ENCODE data around the gene TP53AIP1. TPM values are rescaled to one million over a fixed set of nuclear protein-coding genes. Genes with fewer than 3 reads are reported as not detected.

The TP53AIP1 gene, protein sequence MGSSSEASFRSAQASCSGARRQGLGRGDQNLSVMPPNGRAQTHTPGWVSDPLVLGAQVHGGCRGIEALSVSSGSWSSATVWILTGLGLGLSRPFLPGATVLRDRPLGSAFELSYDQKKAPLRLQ
- not detected for polyA plus RNA-seq (2013, experiment 1 of 2; ENCODE audit: insufficient read length)
- 0.17 TPM for polyA plus RNA-seq (2013, experiment 2 of 2; ENCODE audit: insufficient read length)

DNA sequence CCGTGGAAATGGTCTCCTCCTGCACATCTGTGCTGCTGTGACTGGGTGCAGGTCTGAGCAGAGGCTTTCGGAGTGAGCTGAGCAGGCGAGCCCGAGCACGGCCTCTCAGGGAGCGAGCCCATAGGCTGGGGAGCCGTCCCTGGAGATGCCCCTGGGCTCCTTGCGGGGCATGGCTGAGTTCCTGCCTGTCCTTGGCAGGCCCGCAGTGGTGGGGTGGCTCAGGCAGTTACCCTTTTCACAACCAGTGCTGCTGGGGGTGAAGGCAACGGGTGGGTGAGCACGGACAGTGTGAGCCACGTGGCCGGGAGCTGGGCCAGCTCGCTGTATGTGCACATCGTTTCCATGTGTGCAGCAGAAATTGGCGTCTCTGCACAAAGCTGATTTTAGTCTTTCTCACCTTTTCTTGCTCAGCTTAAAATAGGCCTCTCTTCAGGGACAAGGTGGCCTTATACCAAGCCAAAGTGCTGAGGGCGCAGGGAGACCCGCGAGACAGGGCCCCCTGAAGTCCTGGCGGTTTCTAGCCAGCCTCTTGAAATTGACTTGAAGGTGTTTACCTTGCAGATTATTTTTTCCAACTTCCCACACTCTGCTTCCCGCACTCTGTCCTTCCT is at the start of gene TP53AIP1:
TP53AIP1 (minus strand) TSS at position 55 of the 611 bp plus-strand sequence. CDS start 5,053 bp downstream, outside the sequence.
- no peak for DNase-seq

DNA sequence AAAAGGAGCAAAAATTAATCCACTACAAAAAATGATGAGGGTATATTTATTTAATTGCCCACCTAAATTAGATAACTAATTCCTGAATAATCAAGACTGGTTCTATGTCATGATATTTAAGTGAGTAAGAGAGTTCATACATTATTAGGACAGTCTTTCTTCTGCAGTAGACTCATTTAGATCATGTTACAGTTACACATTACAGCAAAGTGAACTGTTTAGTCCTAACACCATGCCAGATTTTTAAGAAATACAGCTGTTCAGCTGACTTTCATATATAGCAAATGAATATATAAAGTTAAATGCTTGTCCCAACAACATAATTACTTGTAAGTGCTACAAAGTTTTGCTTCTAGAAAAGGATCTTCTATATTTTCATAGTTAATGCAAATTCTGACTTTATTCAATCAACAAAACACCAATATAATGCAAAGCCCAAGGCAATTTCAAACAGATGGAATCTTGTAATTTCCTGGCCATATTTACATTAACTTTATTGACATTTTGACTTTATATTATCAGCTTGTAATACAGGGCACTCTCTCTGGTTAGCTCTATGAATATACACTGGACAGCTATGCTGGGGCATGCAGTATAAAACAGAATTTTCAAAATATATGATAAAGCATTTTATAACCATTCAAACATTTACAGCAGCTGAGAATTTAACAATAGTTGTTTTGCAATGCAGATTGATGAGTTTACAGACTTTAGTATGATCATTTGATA is 45.7 kb upstream of the TP53AIP1 start:
- DNase-seq, result no peak

DNA sequence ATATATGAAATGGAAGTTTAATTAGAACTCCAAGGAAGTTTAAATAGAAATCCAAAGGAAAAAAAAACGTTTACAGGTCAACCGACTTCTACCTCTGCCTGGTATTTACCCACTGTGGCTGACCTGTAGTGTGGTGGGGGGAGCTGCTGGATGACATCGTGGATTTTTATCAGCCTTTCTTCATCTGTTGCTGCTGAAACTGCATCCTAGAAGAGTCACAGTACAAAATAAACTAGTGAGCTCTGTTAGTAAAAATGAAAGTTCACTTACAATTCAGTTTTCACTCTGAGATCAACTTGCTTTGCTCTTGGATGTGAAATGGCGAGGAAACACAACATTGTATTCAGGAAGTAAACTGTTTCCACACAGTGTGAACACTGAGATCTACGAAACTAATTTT is 43.2 kb upstream of the TP53AIP1 start:
- DNase-seq, result no peak

DNA sequence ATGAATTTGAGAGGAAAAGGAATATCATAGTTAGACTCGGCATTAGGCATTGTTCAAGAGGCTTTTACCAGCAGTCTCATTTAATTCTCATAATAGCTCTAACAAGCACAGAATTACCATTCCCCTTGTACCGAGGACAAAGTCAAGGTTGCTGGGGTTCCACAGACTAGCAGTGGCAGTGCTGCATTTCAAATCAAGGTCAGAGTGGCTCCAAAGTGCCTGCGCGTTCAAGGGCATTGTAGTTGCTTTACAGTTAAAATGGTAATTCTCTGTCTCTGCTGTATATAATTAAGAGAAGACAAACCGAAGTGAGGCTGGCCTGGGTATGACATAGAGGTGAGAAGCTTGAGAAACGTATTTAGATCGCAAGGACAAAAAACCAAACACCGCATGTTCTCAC is 40.4 kb upstream of the TP53AIP1 start:
- DNase-seq, result no peak

DNA sequence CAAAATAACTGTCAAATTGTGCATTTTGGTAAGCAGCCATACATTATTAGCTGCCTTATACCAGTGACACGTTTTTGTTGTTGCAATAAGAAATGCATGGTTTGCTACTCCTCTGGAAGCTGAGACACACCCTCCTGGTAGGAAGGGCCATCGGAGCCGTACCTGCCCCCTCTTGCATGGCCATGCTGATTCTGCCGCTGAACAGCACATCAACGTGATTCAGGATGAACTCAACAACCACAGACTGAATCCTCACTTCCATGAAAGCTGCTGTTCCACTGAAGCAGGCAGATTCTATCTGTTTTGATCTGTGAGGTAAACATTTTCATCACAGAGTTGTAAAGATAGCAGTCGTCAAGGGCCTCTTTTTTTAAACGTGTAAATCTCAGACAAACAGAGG is 38.6 kb upstream of the TP53AIP1 start:
- no peak for DNase-seq

DNA sequence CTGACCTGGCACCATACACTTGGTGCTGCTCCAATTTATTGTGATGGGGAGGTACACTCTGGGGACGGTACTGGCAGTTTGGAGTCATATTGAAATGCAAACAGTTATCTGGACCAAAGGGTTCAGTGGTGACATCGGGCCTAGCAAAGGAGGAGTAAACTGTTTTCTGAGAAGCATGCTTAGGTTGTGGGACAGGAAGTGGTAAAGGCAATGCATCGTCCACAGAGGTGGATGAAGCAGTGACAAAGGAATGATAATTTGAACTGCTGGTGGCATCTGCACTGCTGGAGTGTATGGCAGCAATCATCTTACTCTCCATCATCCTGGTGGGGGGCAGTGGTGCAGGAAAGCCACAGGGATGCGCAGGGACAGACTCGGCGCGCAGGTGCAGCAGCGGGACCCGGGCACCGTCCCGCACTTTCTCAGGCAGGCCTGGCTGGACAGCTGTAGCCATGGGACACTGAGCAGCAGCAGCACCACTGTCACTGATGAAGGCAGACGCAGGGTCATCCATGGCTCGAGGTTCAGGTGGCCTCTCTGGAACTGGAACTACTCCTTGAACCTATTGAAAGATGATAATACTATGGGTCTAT is 28.0 kb upstream of the TP53AIP1 start:
- DNase-seq, result no peak

DNA sequence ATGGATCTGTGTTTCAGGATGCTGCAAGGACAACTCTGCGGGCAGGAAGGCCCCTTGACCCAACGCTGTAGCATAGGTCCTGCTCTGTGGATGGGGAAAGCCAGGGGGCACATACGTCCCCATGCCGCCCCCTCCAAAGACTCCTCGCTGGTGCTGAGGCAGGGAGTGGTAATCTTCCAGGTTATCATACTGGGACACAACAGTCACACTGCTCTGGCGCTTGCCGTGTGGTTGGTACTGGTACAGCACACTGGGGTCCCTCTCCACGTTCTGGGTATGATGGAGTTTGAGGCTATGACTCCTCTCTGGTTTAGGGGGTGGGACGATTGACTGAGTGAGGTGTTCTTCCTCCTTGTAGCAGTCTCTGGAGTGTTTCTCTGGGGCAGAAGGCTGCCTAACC is 26.2 kb upstream of the TP53AIP1 start:
- DNase-seq, result no peak

DNA sequence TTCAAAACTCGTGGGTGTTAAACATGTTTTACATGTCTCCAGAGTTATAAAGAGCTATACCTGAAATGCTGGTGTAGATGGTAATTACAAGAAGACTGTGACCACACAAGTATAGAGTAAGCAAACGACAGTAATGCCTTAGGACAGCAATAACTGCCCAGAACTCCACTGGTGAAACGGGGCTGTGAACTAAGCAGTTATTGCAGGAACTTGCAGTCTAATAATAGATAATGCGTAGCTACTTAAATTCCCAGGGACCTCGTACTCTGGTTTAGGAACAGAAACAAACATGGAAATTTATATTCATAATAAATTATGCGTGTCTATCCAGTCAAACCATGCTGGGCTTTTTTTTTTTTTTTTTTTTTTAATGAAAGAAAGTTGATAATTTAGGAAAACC is 24.9 kb upstream of the TP53AIP1 start:
- no peak for DNase-seq

DNA sequence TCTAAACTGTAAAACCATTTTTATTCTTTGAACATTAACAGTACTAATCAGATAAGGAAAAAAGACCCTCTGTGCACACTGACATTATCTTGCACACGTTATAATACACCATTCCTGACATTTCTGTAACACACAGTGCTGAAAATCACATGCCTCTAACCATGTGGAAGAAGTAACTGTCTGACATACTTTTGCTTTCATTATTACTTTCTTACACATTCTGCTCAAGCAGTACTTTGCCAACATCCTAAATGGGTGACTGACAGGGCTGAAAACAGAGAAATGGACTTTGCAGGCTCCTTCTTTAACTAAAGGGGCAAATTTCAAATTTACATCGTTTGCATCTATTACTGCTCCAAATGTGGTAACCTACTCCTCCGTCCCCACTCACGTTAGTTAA is 22.8 kb upstream of the TP53AIP1 start:
- no peak for DNase-seq

DNA sequence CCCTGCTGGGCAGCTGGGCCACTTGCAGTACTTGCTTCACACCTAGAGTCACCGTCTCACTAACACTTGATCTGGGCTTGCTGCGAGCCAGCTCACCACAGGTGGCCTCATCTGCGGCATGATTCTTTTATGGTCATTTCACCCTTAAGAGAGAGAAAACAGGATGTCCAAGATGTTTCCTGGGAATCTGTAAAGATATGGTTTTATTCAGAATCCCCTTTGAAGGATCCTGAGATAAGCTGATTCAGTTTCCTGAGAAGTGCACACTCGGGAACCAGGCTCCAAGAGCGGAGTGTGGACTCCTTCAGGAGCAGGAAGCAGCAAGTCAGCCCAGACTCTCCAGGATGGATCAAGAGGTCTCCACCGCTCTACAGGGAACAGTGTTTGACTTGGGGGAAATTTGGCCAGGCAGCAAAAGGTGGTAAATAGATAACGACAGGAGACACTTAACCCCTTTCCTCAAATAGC is 21.8 kb upstream of the TP53AIP1 start:
- DNase-seq, result no peak

DNA sequence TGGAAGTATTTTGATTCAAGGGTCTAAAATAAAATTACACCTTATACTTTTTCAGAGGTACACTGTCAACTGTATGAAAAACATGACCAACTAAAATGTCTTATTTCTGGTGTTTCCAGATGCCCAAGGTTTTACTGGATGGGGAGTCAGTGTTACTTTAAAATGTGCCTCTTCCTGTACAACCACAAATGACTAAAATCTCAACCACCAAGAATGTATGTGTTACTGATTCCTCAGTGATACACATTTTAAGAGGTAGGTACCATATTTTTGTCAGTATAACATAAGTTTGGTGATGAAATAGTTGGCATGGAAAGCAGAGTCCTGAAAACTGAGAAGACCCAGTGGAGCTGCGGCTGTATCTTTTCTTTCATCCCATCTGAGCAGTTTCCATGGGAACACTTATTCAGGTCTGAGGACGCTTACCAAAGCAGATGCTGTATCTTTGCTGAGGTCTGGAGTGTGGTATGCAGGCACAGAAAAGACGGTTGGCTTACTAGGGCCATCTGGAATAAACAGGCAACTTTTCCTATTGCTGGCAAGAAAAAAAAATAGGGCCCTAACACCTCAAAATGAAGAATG is 21.2 kb upstream of the TP53AIP1 start:
- peak; percentile 10 for DNase-seq

DNA sequence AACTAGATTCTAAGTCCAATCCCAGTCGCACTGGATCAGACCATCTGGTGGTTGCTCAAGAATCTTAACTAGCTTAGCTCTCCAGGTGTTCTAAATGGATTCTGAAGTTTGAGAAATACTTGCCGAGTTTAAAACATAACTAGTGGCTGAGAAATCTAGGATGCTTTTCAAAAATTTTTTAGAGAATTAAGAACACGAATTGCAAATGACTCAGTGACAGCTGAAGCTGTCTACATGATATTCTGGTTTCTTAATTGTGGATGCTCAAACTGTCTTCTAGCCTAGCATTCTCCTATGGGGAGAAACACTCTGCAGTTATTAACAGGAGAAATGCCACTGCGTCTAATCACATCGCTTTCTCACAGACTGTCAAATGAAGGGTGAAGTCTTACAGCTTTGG is 20.2 kb upstream of the TP53AIP1 start:
- DNase-seq, result no peak

DNA sequence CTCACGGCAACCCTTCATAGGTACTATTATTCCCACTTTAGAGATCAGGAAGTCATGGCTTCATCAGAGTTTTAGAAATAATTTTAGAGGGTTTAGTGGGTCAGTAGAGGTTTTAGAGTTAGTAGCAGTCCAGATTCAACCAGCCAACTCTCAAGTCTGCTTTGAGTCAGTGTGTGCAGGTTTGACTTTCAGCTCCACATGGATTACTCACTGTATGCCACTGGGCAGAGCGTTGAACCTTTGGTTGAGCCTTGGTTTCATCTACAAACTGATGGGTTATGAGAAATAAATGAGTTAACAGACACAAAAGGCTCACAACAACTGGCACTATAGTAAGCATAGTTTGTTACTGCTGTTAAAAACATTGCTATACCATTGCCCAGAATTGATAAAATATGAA is 19.0 kb upstream of the TP53AIP1 start:
- DNase-seq, result no peak

DNA sequence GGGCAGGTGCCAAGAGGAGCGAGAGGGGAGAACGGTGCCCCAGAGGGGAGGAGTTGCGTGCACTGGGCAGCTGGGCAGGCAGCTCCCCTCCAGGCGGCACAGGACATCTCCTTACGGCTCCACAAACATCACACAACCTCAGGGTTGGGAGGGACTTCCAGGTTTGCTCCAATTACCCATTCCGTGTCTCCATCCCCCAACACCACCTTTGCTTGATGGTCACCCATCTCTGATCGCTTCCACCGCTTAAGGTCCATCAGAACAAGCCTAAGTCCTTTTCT is 14.5 kb upstream of the TP53AIP1 start:
- DNase-seq, result no peak

DNA sequence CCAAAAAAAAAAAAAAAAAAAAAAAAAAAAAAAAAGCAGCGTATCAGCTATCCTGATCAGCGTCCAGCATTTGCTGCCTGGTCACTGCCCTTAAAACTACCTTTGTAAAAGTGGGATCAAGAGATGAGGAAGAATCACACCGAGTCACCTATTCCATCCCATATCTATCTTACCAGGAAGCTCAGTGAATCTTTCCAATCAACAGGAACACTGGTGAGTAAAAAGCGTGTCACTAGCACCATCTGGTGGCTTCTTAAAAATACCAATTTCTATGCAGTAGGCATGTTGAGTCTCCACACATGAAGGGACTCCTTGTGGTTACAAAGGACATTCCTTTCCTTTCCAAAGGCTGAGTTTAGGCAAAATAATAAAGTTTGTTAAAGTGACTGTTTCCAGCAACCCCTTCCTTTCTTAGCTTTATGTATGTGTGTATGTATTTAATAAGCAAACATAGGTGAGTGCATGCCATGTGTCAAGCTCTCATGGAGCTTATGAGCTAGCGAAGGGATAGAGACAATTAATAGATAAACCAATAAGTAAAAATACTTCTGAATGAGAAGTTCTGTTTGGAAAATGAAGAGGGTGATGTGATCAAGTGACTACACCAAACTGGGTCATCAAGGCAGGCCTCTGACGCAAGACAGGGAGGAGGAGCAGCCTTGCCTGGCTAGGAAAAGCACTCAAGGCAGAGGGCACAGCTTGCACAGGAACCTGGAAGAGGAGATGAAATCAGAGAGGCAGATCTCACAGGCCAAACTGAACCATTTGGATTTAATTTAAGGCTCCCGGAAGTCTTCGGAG is 13.9 kb upstream of the TP53AIP1 start:
- peak; percentile 80 for DNase-seq

DNA sequence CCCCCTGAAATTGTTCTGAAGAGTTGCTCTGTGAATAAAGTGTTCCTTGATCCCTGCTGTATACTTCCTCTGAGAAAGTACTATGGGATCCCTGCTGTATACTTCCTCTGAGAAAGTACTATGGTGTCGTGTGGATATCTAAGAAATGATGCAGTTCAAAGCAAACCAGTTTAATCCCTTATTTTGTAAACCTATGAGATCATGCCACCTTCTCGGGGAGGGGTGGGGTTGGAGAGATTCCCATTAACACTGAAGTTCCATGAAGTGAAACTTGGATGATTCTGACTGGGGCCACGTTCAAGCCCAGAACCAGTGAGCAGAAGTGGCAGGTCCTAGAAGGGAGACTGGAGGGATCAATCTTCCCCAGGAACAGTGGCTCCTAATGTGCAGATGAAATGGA is 13.0 kb upstream of the TP53AIP1 start:
- DNase-seq, result no peak

DNA sequence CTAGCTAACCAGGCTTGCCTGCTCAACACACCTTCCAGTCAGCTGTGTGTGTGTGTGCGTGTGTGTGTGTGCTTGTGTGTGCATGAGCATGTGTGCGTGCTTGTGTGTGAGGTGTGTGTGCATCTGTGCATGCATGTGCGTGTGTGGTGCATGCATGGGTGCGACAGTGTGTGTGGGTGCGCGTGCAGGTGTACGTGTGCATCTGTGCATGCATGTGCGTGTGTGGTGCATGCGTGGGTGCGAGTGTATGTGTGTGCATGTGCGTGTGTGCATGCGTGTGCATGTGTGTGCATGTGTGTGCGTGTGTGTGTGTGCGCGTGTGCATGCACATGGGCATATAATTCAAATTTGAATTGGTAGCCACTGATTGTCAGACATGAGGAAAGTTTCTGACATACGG is 10.5 kb upstream of the TP53AIP1 start:
- no peak for DNase-seq

DNA sequence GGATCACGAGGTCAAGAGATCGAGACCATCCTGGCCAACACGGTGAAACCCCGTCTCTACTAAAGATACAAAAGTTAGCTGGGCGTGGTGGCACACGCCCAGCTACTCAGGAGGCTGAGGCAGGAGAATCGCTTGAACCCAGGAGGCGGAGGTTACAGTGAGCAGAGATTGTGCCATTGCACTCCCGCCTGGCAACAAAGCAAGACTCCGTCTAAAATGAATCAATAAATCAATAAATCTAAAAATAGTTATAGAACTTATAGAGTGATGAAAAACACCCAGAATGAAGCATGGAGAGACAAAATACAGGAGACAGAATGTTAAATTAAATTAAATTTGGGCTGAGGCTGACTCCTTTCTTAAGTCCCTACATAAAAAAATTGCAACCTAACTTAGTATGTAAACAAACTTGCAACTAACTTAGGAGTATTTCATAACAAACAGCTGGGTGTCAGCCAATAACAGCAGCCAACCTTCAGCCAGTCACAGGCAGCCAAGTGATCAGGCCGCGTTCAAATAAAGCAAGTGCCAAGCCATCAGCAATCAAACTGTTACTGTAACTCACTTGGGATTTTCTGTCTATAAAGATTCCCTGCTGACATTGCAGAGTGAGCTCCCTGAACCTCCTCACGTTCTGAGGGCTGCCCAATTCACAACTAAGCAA is 7.3 kb upstream of the TP53AIP1 start:
- DNase-seq, result no peak

DNA sequence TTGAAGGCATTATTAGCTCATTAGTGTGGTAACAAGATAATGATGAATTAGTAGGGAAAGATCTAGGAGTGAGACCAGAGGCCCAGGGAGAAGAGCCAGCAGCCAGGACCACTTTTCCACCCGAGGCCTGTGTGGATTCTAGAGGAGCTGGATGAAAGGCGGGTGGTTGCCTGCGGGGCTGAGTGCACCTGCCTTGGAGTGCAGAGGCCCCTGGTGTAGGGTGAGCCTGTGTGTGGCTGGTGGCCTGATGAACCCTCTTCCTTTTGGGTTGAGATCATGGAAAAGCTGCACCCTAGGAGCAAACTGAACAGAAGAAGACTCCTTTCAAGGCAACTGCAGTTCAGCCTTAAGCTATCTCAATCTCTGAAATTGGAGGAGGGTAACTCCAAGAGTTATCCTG is 5.9 kb upstream of the TP53AIP1 start:
- DNase-seq, result no peak

DNA sequence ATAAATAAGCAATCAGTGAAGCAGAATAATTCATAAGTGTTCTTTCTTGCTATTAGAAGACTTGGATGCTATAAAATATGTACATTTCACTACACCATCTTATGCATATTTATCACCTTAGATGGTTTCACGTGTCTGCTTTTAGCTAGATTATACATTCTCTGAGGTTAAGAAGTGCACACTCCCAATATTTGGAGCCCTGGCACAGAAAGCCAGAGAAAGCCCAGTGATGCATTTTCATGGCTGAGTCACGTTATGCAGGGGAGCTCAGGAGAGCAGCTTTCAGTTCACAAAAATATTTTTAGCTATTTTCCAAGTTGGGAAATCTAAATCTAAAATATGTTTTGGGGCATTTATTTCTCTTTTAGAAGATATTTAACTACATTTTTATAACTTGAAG is 5.1 kb upstream of the TP53AIP1 start:
- DNase-seq, result no peak

DNA sequence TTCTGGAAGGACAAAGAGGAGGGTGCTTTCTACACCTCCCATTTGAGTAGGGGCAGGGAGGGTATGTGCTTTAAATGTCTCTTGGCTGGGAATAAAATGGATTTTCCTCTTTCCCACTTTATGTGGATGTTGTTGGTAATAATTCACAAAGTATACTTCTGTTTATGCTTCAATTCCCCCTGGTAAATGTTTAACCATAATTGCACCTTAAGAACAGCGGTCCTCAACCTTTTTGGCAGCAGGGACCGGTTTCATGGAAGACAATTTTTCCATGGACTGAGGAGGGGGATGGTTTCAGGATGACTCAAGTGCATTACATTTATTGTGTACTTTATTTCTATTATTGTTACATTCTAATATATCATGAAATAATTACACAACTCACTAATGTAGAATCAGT is 4.0 kb upstream of the TP53AIP1 start:
- DNase-seq, result no peak

DNA sequence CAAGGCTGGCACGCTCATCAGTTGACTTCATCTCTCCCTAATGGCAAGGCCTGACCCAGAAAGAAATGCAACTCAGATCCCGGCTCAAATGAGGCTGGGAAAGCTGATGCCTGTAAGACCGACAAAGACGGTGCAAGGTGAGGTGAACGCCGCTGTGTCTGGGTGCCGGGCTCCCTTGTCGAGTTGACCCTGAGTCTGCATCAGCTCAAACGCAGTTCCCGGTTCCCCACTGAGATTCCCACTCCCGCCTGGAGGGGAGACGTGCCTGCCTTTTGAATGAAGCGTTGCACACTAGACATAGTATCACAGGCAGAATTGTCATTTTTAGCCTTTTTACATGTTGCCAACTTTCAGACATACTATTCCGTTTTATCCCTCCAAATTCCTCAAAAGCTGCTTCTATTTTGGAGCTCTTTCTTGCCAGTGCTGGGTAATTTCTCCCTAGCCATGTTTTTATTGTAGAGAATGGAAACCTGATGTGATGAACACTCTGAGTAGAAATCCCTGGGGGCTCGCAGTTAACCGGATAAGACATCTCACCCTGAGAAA is 831 bp upstream of the TP53AIP1 start:
- DNase-seq, result no peak

Data from fibroblast of skin of scalp (primary cell).